Superior temporal gyrus (tissue), 1 donor: ENCODE measurements around the gene HSPA1B.
A peak's percentile ranks its signal among the peaks of the same experiment; 100 is the strongest.
"Not testable (repeated sequence)": the region's sequence is repeated elsewhere in the genome, so short reads cannot be mapped to it uniquely, and the experiment has no call there.

ENCODE experiments used
- DNase-seq: peaks from one replicate; pipeline ENCODE4 v3.0.0-alpha.2; 2016; ENCODE audit errors: extremely low spot score

Gene HSPA1B

DNA sequence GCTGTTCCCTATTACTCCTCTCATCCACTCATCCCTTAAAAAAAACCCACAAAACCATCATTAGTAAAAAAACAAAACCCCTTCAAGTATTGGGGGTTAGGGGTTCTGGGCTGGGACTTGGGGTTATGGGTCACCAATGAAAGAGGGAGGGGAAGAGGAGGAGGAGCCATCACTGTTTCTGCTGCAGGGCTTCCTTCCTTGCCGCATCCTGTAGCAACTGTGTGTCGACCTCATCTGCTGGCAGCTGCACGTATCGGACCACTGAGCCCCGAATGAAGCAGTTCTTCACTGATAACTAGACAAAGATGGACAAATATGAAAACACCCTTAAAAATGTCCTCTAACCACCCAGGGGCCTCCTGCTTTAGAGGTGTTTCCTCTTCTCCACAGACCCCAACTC is 29.9 kb upstream of the HSPA1B start:
- no peak for DNase-seq

DNA sequence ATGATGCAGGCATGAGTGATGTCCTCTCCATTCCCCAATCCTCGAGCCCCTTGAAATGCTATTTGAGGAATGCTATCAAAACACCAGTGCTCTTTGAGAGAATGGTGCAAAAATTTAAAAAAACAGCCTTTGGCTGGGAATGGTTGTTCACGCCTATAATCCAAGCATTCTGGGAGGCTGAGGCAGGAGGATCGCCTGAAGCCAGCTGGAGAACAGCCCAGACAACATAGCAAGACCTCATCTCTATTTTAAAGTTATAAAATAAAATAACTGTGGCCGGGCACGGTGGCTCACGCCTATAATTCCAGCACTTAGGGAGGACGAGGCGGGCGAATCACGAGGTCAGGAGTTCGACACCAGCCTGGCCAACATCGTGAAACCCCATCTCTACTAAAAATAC is 27.8 kb upstream of the HSPA1B start:
- no peak for DNase-seq

DNA sequence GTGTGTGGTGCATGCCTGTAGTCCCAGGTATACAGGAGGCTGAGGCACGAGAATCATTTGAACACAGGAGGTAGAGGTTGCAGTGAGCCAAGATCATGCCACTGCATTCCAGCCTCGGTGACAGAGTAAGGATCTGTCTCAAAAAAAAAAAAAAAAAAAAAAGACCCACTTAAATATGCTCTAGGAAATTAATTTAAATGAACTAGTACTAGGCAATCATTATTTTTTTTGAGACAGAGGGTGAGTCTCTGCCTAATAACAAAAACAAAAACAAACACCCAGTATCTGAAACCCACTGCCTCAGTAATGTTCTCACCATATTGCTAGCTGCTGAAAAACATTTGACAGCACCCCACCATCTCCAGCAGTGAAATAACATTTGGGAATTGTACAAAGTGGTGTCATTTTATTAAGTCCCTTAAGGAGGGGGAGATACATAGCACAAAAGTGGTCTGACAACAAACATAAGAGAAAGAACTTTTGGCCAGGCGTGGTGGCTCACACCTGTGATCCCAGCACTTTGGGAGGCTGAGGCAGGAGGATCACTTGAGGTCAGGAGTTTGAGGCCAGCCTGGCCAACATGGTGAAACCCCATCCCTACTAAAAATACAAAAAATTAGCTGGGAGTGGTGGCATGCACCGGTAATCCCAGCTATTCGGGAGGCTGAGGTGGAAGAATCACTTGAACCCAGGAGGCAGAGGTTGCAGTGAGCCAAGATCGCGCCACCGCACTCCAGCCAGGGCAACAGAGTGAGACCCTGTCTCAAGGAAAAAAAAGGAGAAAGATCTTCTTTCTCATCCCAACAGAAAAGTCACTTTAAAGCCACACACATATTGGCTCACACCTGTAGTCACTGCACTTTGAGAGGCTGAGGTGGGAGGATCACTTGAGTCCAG is 26.3 kb upstream of the HSPA1B start:
- DNase-seq = not testable (repeated sequence)

DNA sequence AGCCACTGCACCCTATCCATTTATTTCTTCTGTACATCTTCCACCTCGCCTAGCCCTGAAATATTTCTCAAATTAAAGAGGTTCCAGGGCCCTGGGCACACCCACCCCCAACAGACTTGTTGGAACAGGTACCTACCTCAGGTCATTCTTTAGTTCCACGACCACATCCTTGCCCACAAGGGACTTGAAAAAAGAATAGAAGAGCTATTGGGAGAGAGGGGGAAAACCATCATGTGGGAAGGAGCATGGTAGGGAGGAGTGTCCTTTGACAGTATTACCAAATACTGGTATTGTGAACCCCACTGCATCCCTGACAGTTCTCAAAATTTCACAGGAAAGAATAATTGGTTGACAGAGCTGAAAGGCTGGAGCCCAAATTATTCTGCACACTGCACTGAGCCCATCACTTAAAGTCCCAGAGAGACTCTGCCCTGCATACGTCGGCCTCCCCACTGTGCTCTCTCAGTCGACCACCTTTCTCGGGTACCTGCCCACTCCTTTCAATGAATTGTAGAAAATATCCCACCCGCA is 21.5 kb upstream of the HSPA1B start:
- DNase-seq = no peak

DNA sequence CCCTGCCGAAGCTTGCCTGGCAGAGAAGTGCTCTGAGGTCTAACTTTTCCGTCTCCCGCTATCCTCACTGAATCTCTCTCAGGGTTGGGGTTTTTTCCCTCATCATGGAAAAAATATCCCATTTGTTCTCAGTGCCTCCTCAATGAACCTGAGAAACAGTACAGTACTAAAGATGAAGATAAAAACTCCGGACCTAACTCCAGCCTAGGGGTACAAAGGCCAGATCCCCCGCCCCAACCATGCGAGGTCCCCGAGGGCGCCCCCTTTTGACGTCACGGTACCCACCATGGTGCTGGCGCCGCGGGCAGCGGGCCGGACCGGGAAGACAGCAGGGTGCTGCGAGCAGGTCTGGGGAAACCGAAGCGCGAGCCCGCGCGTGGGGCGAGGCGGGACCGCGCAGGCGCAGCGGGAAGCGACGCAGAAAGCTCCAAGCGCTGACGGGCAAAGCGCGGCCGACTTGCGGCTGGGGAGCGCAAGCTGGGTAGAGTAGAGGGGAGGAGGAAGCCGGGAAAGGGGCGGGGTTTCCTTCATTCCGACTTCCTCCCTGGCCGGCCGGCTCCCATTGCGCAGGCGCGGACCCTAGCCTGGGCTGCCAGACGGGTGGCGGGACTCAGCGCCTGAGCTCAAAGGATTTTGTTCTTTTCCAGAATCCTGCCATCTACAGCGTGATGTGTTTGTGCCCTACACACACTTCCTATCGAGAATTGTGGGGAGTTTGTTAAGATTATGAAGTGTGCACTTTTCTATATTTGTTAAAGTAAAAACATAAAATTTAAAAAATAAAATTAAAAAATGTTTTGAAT is 20.9 kb upstream of the HSPA1B start, which contains the start of gene LSM2:
TSS of gene LSM2 (minus strand) at position 497 of the 803 bp plus-strand sequence. CDS start at position 288, 209 bp downstream.
- peak; percentile 98 for DNase-seq

DNA sequence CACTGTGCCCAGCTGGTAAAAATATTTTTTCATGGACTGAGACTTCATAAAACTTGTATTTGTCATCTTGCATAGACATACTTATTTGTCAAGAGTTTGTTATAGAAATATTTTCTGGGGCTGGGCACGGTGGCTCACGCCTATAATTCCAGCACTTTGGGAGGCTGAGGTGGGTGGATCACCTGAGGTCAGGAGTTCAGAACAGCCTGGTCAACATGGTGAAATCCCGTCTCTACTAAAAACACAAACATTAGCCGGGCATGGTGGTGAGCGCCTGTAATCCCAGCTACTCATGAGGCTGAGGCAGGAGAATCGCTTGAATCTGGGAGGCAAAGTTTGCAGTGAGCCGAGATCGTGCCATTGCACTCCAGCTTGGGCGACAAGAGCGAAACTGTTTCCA is 18.9 kb upstream of the HSPA1B start:
- not testable (repeated sequence) for DNase-seq

DNA sequence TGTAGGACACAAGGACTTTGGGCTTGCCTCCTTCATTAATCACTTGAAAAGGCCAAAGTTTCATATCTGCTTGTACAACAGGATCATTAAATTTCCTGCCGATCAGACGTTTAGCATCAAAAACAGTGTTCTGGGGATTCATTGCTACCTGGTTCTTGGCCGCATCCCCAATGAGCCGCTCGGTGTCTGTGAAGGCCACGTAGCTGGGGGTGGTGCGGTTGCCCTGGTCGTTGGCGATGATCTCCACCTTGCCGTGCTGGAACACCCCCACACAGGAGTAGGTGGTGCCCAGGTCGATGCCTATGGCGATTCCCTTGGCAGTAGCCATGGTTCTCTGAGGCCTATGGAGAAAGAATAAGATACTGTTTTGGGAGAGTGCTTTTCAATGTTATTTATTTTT is 15.9 kb upstream of the HSPA1B start:
- no peak for DNase-seq

DNA sequence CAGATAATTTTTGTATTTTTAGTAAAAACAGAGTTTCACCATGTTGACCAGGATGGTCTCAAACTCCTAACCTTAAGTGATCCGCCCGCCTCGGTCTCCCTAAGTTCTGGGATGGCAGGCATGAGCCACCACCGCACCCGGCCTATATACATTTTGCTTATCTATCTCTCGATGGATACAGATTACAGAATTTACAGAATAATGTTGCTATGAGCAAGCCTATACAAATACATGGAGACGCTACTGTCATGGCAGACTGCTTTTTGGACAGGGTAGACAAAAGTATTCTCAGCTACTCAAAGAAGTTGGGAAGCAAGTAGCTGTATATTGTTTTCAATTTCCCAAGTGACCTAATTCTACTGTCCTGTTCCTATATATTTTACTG is 14.1 kb upstream of the HSPA1B start:
- DNase-seq = no peak

DNA sequence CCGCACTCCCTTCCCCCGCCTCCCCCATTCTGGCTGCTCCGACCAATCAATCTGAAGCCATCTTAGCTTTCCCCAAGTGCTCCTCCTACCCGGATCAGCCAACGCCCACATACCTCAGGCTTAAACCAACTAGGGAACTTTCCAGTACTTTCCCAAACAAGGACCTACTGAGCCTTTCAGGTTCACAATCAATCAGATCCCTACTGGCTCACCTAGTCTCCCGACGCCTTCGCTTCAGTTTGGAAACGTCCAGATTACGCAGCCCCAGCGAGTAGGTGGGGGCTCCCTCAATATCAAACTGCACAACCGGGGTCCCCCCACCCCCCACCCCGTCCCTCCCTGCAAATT is 12.9 kb upstream of the HSPA1B start:
- peak; percentile 96 for DNase-seq

DNA sequence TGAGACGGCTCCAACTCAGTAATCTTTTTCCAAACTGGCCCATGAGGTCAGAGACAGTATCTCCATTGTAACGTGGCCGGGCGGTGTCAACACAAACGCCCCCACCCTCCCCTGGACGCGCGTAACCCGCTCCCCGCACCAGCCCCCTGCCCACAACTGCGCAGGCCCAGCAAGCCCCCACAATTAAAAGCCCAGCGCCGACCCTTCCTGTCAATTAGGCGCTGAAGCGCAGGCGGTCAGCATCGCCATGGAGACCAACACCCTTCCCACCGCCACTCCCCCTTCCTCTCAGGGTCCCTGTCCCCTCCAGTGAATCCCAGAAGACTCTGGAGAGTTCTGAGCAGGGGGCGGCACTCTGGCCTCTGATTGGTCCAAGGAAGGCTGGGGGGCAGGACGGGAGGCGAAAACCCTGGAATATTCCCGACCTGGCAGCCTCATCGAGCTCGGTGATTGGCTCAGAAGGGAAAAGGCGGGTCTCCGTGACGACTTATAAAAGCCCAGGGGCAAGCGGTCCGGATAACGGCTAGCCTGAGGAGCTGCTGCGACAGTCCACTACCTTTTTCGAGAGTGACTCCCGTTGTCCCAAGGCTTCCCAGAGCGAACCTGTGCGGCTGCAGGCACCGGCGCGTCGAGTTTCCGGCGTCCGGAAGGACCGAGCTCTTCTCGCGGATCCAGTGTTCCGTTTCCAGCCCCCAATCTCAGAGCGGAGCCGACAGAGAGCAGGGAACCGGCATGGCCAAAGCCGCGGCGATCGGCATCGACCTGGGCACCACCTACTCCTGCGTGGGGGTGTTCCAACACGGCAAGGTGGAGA is 12.3 kb upstream of the HSPA1B start, which contains the start of the genes HSPA1A and HSPA1L:
TSS of gene HSPA1A (plus strand) at position 519 of the 814 bp plus-strand sequence. CDS start at position 733, 214 bp downstream.
TSS of gene HSPA1L (minus strand) at position 259 of the 814 bp plus-strand sequence. CDS start 3,311 bp downstream, outside the sequence.
- DNase-seq = peak; percentile 99

DNA sequence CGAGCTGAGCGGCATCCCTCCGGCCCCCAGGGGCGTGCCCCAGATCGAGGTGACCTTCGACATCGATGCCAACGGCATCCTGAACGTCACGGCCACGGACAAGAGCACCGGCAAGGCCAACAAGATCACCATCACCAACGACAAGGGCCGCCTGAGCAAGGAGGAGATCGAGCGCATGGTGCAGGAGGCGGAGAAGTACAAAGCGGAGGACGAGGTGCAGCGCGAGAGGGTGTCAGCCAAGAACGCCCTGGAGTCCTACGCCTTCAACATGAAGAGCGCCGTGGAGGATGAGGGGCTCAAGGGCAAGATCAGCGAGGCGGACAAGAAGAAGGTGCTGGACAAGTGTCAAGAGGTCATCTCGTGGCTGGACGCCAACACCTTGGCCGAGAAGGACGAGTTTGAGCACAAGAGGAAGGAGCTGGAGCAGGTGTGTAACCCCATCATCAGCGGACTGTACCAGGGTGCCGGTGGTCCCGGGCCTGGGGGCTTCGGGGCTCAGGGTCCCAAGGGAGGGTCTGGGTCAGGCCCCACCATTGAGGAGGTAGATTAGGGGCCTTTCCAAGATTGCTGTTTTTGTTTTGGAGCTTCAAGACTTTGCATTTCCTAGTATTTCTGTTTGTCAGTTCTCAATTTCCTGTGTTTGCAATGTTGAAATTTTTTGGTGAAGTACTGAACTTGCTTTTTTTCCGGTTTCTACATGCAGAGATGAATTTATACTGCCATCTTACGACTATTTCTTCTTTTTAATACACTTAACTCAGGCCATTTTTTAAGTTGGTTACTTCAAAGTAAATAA is 10.2 kb upstream of the HSPA1B start:
- not testable (repeated sequence) for DNase-seq

DNA sequence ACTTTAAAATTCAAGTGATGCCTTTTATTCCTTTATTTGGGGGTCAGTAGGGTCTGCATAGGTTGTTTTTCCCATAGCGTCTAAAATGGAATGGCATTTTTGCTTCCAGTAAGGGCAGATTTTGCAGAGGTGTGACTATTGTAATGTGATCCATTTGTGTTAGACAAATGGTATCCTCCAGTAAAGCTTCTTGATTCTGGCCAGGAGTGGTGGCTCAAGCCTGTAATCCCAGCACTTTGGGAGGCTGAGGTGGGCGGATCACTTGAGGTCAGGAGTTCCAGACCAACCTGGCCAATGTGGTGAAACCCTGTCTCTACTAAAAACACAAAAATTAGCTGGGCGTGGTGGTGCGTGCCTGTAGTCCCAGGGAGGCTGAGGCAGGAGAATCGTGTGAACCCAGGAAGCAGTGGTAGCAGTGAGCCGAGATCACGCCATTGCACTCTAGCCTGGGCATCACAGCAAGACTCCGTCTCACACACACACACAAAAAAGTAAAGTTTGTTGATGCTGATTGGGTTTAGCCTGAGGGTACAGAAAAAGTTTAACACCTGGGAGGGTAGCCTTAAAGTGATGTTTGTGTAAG is 9.5 kb upstream of the HSPA1B start:
- DNase-seq = peak; percentile 80

DNA sequence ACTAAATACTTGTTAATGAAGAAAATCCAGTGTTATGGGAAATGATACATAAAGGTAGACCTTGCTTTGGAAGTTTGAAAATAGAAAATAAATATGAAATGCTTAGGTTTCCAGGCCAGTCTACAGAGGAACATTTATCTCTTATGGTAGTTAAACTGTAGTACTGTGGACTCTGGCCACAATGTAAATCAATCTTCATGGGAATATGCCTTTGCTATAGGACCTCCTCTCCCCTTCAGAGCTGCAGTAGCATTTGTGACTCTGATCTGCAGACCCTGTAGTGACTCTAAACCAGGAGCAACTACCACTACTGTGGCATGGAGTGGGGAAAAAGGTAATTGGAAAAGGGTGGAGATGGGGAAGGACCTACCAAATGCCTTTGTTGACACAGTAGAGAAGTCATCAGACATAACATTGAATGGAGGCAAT is 7.7 kb upstream of the HSPA1B start:
- peak; percentile 41 for DNase-seq

DNA sequence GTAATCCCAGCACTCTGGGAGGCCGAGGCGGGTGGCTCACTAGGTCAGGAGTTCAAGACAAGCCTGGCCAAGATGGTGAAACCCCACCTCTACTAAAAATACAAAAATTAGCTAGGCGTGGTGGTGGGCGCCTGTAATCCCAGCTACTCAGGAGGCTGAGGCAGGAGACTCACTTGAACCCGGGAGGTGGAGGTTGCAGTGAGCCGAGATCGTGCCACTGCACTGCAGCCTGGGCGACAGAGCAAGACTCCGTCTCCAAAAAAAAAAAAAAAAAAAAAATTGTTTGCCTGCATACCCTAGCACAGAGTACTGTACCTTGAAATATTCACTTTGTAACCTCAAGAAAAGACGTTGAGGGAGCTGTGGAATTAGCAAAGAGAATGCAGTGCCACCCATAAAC is 7.1 kb upstream of the HSPA1B start:
- not testable (repeated sequence) for DNase-seq

DNA sequence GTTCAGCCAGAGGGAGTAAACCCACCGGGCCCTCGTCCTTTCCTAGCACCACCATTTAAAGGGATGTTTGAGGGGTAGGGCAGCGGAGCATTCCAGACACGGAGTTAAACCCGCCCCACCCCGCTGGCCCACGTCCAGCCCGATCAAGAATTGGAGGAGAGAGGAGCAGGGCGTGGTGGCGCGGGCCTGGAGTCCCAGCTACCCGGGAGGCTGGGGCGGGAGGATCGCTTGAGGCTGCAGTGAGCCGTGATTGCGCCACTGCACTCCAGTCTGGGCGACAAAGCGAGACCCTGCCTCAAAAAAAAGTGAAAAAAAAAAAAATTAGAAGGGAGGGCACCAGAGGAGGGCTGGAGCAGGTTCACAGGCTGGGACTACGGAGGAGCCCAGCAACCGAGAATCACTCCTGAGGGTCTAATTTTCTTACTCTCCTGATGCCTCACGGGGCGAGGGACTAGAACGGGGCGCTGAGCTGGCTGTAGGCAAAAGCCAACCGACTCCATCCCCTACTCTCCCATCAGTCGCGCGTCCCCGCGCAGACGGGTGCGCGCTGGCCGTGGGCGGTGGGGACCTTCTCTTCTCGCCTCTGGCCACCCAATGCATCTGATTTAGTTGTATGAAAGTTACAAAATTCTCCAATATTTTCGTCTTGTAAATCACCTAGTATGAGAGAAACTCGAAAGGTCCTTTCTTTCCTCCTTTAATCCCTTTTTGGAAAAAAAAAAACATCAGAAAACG is 6.1 kb upstream of the HSPA1B start:
- DNase-seq = peak; percentile 82

DNA sequence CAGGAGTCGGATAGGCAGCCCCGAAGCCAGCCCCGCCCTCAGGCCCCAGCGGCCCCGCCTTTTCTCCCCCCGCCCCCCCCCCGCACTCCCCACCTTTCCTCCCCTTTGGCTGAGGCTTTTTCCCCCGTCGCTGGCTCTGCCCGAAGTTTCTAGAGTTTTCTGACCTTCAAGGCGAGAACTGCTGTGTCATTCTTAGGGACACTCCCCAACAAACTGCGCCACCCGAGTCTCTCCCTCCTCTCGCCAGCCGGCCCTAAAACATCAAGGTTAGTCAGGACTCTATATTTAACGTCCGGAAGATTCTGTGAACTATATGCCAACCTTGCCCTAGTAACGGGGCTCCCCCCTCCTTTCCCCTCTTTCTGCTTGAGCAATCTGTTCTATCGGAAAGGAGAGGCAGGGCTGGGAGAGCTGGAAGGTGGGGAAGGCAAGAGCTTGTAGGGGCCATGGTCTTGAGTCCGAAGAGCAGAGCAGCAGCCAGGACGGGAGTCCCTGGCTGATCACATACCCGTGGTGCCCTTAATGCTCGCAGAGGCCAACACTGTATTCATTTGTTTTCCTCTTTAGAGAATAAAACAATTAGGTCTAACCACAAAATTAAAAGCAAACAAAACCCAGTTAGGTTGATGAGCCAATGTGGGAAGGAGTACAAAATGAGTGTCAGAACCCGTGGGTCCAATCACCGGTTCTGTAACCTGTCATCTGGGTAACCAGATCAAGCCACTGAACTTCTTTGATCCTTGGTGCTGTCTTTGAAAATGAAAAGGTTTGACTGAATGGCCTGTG is 5.3 kb upstream of the HSPA1B start:
- DNase-seq = peak; percentile 82

DNA sequence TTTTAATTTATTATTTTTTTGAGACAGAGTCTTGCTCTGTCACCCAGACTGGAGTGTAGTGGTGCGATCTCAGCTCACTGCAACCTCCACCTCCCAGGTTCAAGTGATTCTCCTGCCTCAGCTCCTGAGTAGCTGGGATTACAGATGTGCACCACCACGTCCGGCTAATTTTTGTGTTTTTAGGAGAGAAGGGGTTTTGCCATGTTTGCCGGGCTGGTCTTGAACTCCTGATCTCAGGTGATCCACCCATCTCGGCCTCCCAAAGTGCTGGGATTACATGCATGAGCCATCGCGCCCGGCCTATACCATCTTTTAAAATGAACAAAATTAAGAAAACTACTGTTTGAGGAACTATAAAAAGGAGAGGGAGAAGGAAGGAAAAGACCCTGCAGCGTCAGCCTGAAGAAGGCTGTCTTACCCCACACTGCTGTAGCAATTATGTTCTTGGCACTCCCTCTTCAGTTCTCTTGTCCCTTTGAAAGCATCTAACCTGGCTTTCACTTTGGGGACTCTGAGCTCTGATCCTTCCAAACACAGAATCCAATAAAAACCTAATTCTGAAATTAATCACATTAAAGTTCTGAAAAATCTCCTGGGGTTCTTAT is 3.8 kb upstream of the HSPA1B start:
- not testable (repeated sequence) for DNase-seq

DNA sequence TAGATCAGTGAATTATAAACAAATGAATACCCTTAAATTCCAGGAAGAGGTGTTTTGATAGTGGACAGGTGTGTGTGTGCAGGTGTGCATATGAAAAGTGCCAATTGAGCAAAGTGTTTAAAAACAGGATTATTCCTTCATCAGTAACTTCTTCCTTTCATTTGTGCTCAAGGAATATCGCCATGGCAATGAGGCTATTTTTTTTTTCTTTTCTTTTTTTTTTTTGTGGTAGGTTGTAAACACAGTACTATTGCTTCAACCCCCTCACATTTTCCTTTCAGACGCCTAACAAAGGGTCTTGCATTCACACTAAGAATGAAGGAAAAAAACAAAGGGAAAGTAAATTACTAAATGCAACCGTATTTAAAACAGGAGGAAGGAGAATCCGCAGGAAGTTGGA is 2.0 kb upstream of the HSPA1B start:
- no peak for DNase-seq
